Bronchial epithelial cell (primary cell): ENCODE measurements around the gene GALNT10. TPM values are rescaled to one million over a fixed set of nuclear protein-coding genes. Genes with fewer than 3 reads are reported as not detected.

ENCODE experiments used
- DNase-seq: peaks from one replicate; pipeline ENCODE4 v3.0.0-alpha.2; 2010; ENCODE audit warnings: low read depth
- FAIRE-seq: peaks from 2 replicates; lab custom pipeline; 2011; peaks lifted over from hg19 to GRCh38; lab: Jason Lieb, UNC
- H3K27me3 ChIP-seq: 2 replicates; pipeline ENCODE4 v1.5.1; 2011; ENCODE audit warnings: low read length; ENCODE audit not compliant: control insufficient read depth, insufficient read depth
- H3K36me3 ChIP-seq: 2 replicates; pipeline ENCODE4 v1.5.1; 2011; ENCODE audit warnings: low read length; ENCODE audit not compliant: control insufficient read depth, insufficient read depth
- H3K4me3 ChIP-seq: 2 replicates; pipeline ENCODE4 v1.5.1; 2011; ENCODE audit warnings: mild to moderate bottlenecking, low read depth, low read length, control low read depth
- total RNA-seq: library from RNA; depleted of rRNA; stranded (reverse); fragments of >200 nt; gene quantifications from 2 replicates; pipeline ENCODE4 v1.2.1, GENCODE V29; 2014
- TF ChIP-seq, protein P1 (sequence below): IDR thresholded peaks from 2 replicates; pipeline ENCODE4 v1.5.1; 2011; ENCODE audit warnings: mild to moderate bottlenecking, moderate library complexity, low read length, control low read depth, inconsistent platforms; ENCODE audit not compliant: insufficient read depth, severe bottlenecking

GALNT10 gene
- total RNA-seq, 1 donor from 2014 or later: 3.9 TPM

DNA sequence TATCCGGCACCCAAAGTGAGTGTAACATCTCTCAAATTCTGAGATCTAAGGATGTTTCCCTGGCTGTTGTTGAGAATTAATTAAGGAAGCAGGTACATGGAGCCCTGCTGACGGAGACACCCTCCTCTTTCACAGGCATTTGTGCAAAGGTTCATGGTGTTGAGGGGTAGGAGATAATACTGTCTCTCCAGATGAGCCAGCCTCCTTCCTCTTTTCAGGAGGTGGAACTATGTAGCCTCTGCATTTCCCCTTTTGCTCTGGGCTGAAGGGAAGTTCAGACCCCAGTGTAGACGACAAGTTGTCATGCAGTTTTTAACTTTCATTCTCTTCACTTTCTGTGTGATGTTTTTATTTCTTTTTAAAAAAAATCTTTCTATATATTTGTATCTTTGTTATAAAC, 107.5 kb downstream of the GALNT10 start:
- no peak for DNase-seq
- FAIRE-seq: no peak
- Histone ChIP-seq H3K4me3 (no peak overlapping the region), H3K36me3 (peaks cover 4% of the 10 kb centered on the region), H3K27me3 (no peaks in the 10 kb centered on the region)
- TF ChIP-seq, protein P1, sequence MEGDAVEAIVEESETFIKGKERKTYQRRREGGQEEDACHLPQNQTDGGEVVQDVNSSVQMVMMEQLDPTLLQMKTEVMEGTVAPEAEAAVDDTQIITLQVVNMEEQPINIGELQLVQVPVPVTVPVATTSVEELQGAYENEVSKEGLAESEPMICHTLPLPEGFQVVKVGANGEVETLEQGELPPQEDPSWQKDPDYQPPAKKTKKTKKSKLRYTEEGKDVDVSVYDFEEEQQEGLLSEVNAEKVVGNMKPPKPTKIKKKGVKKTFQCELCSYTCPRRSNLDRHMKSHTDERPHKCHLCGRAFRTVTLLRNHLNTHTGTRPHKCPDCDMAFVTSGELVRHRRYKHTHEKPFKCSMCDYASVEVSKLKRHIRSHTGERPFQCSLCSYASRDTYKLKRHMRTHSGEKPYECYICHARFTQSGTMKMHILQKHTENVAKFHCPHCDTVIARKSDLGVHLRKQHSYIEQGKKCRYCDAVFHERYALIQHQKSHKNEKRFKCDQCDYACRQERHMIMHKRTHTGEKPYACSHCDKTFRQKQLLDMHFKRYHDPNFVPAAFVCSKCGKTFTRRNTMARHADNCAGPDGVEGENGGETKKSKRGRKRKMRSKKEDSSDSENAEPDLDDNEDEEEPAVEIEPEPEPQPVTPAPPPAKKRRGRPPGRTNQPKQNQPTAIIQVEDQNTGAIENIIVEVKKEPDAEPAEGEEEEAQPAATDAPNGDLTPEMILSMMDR: no peak

DNA sequence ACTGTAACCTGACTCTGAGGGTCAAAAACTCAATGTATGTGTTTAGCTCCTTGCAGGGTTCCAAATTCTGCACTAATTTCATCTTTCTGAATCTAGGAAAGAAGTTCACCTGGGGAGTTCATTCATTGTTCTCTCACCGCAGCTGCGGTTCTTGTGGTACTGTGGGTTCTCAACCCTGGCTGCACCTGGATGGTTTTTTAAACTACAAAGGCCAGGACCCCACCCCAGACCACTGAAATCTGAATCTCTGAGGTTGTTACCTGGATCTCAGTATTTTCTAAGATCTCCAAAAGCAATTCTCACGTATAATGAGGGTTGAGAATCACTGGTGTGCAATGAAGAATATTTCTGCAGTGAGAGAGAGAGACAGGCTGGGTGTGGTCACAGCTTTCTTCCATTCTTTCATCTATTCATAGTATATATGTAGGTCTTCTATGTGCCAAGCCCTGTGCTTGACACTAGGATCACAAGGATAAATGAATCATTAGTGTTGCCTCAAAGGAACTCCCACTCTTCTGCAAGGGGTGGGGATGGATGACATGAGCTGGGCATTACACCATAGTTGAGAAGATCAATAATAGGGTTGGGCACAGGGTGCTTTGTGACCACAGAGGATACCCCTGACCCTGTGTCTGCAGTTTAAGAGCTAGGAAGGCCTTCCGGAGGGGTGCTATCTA, 109.8 kb downstream of the GALNT10 start:
- Histone ChIP-seq H3K36me3 (peaks cover 4% of the 10 kb centered on the region), H3K27me3 (no peaks in the 10 kb centered on the region), H3K4me3 (no peak overlapping the region)
- TF ChIP-seq, protein P1: no peak
- no peak for FAIRE-seq
- DNase-seq: no peak

DNA sequence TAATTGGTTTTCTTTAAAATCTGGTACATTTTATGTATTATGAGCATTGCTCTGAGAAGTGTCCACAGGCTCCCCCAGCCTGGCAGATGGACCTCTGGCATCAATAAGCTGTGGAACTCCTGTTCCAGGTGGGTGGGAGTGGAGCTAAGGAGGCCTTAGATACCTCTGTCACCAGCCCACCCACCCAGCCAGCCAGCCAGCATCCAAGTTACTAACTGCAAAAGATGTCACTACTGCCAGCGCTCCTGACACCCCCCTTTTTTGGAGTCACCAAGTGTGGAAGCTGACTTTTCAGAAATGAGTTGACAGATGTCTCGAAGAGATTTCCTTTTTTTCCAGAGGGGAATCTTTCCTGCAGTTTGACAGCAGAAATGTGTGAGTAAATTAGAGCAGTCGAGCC, 111.2 kb downstream of the GALNT10 start:
- no peak for FAIRE-seq
- TF ChIP-seq, protein P1: no peak

DNA sequence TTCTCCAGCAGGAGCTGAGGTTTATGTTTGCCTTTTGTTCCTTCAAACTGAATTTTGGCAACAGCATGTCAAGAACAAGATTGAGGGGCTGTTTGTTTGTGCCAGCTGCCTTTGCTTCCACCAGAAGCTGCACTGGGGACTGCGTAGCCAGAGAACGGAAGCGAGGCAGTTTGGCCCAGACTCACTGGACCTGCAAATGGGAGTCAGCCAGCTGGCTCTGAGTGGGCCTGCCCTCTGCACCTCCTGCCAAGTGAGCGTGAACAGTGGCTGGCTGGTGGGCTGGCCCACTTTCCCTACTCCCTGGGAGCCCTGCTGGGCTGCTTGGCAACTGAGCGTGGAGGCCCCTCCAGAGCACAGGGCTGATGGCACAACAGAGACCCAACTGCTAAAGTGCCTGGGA, 111.6 kb downstream of the GALNT10 start:
- FAIRE-seq (no peak), DNase-seq (no peak)
- Histone ChIP-seq H3K4me3 (no peak overlapping the region), H3K27me3 (no peaks in the 10 kb centered on the region), H3K36me3 (peaks cover 4% of the 10 kb centered on the region)
- TF ChIP-seq, protein P1: no peak

More for the DNA sequence above, 111.2 kb downstream of the GALNT10 start:
- H3K36me3 ChIP-seq: peaks cover 4% of the 10 kb centered on the region
- H3K4me3 ChIP-seq: no peak overlapping the region
- H3K27me3 ChIP-seq: no peaks in the 10 kb centered on the region
- DNase-seq: no peak

DNA sequence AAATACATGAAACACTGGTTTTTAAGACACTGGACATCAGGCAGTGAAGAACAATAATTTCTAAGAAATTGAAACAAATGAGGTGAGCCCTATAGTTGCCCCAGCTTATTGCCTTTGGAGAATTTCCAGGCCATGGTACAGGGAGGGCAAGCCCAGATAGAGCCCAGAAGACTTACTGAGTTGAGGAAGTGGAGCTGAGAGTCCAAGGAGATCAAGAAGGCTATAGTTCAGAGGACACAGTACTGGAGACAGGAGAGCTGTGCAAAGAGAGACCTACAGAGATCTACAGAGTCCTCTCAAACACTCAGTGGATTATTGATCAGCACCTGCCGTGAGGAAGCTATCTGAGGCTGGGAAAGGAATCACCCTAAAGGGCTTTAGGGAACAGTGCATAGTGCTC, 112.6 kb downstream of the GALNT10 start:
- H3K36me3 ChIP-seq: peaks cover 4% of the 10 kb centered on the region

More for the DNA sequence above, 112.6 kb downstream of the GALNT10 start:
- H3K4me3 ChIP-seq: no peak overlapping the region
- H3K27me3 ChIP-seq: no peaks in the 10 kb centered on the region
- DNase-seq: no peak
- TF ChIP-seq, protein P1: no peak
- FAIRE-seq: no peak
